NB4 (cell line): Measurements from ENCODE around the gene MGMT.

Experiments used
- CTCF ChIP-seq: IDR thresholded peaks from one replicate; pipeline ENCODE4 v1.5.1; 2012; ENCODE audit warnings: low read depth, low read length
- MAX ChIP-seq: IDR thresholded peaks from 2 replicates; pipeline ENCODE4 v1.6.1; 2011; ENCODE audit warnings: low read depth, low read length
- POLR2A ChIP-seq: IDR thresholded peaks from 2 replicates; pipeline ENCODE4 v1.6.1; 2011; ENCODE audit warnings: mild to moderate bottlenecking; ENCODE audit not compliant: insufficient read length; ENCODE audit errors: extremely low read depth

- TF ChIP-seq CTCF (no peak), POLR2A (no peak), MAX (no peak)
Measured at GRCh38 chr10:129486805-129487204, 19.8 kb downstream of the MGMT start.
